Uterus (tissue), 4 donors: ENCODE measurements around the gene PDS5B. TPM values are rescaled to one million over a fixed set of nuclear protein-coding genes. Genes with fewer than 3 reads are reported as not detected.

Experiments used
- DNase-seq, 2 donors: peaks; one replicate each; pipeline ENCODE4 v3.0.0-alpha.2; 2019 to 2020
- H3K27ac ChIP-seq, 2 donors: fragments of 200-600 bp; sonication (generic); 1 replicate in 1 of 2; 2 replicates in 1 of 2; pipeline ENCODE4 v1.5.1; 2016 to 2018
- H3K27me3 ChIP-seq, 2 donors: fragments of 200-600 bp; sonication (generic); one replicate each; pipeline ENCODE4 v1.5.1; 2018 to 2019; ENCODE audit warnings: control low read depth in 1 of 2
- H3K36me3 ChIP-seq, 2 donors: fragments of 200-600 bp; sonication (generic); one replicate each; pipeline ENCODE4 v1.5.1; 2019; ENCODE audit warnings: control low read depth in 1 of 2
- H3K4me1 ChIP-seq, 2 donors: fragments of 200-600 bp; sonication (generic); one replicate each; pipeline ENCODE4 v1.5.1; 2018 to 2019; ENCODE audit warnings: control low read depth in 1 of 2
- H3K4me3 ChIP-seq, 2 donors: fragments of 200-600 bp; sonication (generic); 1 replicate in 1 of 2; 2 replicates in 1 of 2; pipeline ENCODE4 v1.5.1; 2018 to 2019; ENCODE audit warnings: mild to moderate bottlenecking in 1 of 2
- H3K9me3 ChIP-seq, 2 donors: fragments of 200-600 bp; sonication (generic); one replicate each; pipeline ENCODE4 v1.5.1; 2019; ENCODE audit warnings: control low read depth in 1 of 2
- POLR2A ChIP-seq, 2 donors: fragments of 450-650 bp; IDR thresholded peaks; one replicate each; pipeline ENCODE4 v1.6.1; 2016; ENCODE audit warnings: antibody characterized with exemption in 2 of 2, mild to moderate bottlenecking in 1 of 2, moderate library complexity in 1 of 2
- intact Hi-C: fragments of 100-400 bp; cut with DNase I; formaldehyde crosslinking; loops from one replicate; pipeline ENCODE4 v1.15.1; 2023; ENCODE audit warnings: low total_unique reads
- total RNA-seq, 4 donors: library from RNA; depleted of rRNA in 3 of 4; stranded (reverse); fragments of >200 nt in 3 of 4; gene quantifications; one replicate each; pipeline versions ENCODE4 v1.1.0 to v1.2.4, GENCODE V29; 2014 to 2023
- TF ChIP-seq, protein P1 (sequence below), 4 experiments: fragments of 200-600 bp in 2 of 4; fragments of 450-650 bp in 2 of 4; sonication (generic) in 2 of 4; IDR thresholded peaks; one replicate each; pipeline ENCODE4 v1.5.1; 2016 to 2019; ENCODE audit warnings: antibody characterized with exemption in 4 of 4, mild to moderate bottlenecking in 2 of 4, moderate library complexity in 1 of 4
- donor health status: DM: yes; HTN: yes; CAD: no.

PDS5B gene
- total RNA-seq, 4 donors from 2014 or later: 36.6 to 192 (median 91.0) TPM

GRCh38 chr13:32669030-32669646 is 82.9 kb downstream of the PDS5B start:
- Histone ChIP-seq H3K27me3 (no peaks in the 10 kb centered on the region), H3K27ac (no peak overlapping the region), H3K4me3 (no peak overlapping the region), H3K4me1 (no peaks in the 10 kb centered on the region), H3K9me3 (no peaks in the 10 kb centered on the region), H3K36me3 (no peaks in the 10 kb centered on the region)
- TF ChIP-seq, protein P1, sequence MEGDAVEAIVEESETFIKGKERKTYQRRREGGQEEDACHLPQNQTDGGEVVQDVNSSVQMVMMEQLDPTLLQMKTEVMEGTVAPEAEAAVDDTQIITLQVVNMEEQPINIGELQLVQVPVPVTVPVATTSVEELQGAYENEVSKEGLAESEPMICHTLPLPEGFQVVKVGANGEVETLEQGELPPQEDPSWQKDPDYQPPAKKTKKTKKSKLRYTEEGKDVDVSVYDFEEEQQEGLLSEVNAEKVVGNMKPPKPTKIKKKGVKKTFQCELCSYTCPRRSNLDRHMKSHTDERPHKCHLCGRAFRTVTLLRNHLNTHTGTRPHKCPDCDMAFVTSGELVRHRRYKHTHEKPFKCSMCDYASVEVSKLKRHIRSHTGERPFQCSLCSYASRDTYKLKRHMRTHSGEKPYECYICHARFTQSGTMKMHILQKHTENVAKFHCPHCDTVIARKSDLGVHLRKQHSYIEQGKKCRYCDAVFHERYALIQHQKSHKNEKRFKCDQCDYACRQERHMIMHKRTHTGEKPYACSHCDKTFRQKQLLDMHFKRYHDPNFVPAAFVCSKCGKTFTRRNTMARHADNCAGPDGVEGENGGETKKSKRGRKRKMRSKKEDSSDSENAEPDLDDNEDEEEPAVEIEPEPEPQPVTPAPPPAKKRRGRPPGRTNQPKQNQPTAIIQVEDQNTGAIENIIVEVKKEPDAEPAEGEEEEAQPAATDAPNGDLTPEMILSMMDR (IDR thresholded peaks at IDR 0.05): peak; percentile 45 to 65 (median 52)
- TF ChIP-seq POLR2A (IDR thresholded peaks at IDR 0.05): no peak
- intact Hi-C loops: no loop called here
- no peak for DNase-seq

DNA sequence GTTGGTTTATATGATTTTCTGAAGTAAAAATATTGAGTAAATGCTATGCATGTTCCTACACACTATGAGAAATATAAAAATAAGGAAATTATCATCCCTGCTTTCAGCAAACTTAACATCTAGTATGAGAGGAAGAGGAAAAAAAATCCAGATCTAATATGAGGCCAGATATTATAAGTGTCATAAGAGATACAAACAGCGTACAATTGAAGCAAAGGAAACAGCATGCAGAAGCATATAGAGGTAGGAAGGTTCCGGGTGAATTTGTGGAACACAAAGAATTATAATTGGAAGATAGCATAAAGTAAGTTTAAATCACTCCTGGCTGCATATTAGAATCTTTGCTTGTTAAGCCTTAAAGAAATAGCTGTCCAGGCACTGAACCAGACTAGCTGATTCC is 88.3 kb downstream of the PDS5B start:
- DNase-seq: no peak
- no peak for TF ChIP-seq POLR2A (IDR thresholded peaks at IDR 0.05)
- TF ChIP-seq, protein P1 (IDR thresholded peaks at IDR 0.05): no peak
- H3K4me1 ChIP-seq: no peaks in the 10 kb centered on the region
- intact Hi-C loops: no loop called here
- no peak overlapping the region for H3K4me3 ChIP-seq
- H3K36me3 ChIP-seq: no peaks in the 10 kb centered on the region
- no peaks in the 10 kb centered on the region for H3K27me3 ChIP-seq
- H3K9me3 ChIP-seq: no peaks in the 10 kb centered on the region
- no peak overlapping the region for H3K27ac ChIP-seq

DNA sequence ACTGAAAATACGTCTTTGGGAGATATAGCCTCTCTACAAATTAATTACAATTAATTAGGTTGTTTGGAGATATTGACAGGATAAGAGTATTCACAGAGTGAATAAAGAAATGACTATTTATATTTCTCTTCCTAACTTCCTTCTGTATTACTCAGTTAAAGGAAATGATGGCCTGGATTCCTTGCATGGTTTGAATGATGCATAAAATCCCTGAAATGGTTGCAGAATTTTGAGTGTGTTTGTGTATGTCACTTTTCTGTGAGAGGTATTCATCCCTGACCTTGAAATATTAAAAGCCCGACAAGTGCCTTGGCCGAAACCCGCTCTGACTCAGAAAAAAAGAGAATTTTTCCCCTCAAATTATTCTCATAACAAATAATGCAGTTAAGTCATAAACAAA is 90.0 kb downstream of the PDS5B start:
- no peaks in the 10 kb centered on the region for H3K4me1 ChIP-seq
- no peak for DNase-seq
- no peaks in the 10 kb centered on the region for H3K36me3 ChIP-seq
- H3K27ac ChIP-seq: no peak overlapping the region
- H3K27me3 ChIP-seq: no peaks in the 10 kb centered on the region
- no peak overlapping the region for H3K4me3 ChIP-seq
- TF ChIP-seq POLR2A (IDR thresholded peaks at IDR 0.05): no peak
- TF ChIP-seq, protein P1 (IDR thresholded peaks at IDR 0.05): no peak
- intact Hi-C loops: no loop called here
- no peaks in the 10 kb centered on the region for H3K9me3 ChIP-seq

- H3K9me3 ChIP-seq: no peaks in the 10 kb centered on the region
- intact Hi-C loops: no loop called here
- DNase-seq: no peak
- TF ChIP-seq, protein P1 (IDR thresholded peaks at IDR 0.05): no peak
- no peak for TF ChIP-seq POLR2A (IDR thresholded peaks at IDR 0.05)
- H3K27me3 ChIP-seq: no peaks in the 10 kb centered on the region
- no peaks in the 10 kb centered on the region for H3K36me3 ChIP-seq
- no peaks in the 10 kb centered on the region for H3K4me1 ChIP-seq
- no peak overlapping the region for H3K4me3 ChIP-seq
- H3K27ac ChIP-seq: no peak overlapping the region
These were observed 95.9 kb downstream of the PDS5B start for GRCh38 chr13:32682130-32682529.

DNA sequence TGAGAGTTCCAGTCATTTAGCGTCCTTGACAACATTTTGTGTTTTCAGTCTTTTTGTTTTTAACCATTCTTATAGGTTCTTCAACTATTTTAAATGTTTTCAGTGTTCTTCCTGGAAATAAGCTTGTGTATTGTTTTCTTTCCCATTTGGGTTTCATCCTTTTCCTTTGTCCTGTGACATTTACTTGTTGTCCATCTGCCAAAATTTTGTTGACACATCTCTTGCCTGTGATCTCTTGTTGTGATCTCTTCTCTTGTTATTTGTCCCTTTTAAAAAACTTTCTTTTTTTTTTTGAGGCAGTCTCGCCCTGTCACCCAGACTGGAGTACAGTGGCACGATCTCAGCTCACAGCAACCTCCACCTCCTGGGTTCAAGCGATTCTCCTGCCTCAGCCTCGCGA is 96.5 kb downstream of the PDS5B start:
- TF ChIP-seq POLR2A (IDR thresholded peaks at IDR 0.05): no peak
- TF ChIP-seq, protein P1 (IDR thresholded peaks at IDR 0.05): no peak

More for the DNA sequence above, 96.5 kb downstream of the PDS5B start:
- H3K27ac ChIP-seq: no peak overlapping the region
- no peak overlapping the region for H3K4me3 ChIP-seq
- H3K4me1 ChIP-seq: no peaks in the 10 kb centered on the region
- DNase-seq: no peak
- H3K9me3 ChIP-seq: no peaks in the 10 kb centered on the region
- intact Hi-C loops: no loop called here
- H3K36me3 ChIP-seq: no peaks in the 10 kb centered on the region
- no peaks in the 10 kb centered on the region for H3K27me3 ChIP-seq
